ENCODE data around the gene GJA4.

Gene GJA4

DNA sequence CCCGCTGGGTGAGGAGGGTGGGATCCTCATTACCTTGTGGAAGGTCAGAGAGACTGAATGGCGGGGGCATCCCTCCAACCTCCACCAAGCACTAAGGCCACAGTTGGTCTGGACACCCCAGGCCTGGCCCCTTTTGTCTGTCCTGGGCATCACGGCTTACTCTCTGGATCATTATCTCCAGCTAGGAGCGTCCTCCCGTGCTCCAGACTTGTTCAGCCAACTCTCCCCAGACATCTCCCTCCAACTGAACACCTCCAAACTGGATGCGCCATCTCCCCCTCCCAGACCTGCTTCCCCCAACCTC is 45.2 kb upstream of the GJA4 start:
- no peak for DNase-seq (ENCODE audit: low spot score)
- no peak overlapping the region for H3K27ac ChIP-seq
- no peak overlapping the region for H3K4me3 ChIP-seq
- TF ChIP-seq CTCF (IDR thresholded peaks at IDR 0.05), result no peak

GRCh38 chr1:34749992-34750391 is 42.8 kb upstream of the GJA4 start:
- Histone ChIP-seq H3K4me3 (no peak overlapping the region), H3K27ac (no peak overlapping the region)
- no peak for DNase-seq (ENCODE audit: low spot score)
- TF ChIP-seq CTCF (IDR thresholded peaks at IDR 0.05), result no peak

DNA sequence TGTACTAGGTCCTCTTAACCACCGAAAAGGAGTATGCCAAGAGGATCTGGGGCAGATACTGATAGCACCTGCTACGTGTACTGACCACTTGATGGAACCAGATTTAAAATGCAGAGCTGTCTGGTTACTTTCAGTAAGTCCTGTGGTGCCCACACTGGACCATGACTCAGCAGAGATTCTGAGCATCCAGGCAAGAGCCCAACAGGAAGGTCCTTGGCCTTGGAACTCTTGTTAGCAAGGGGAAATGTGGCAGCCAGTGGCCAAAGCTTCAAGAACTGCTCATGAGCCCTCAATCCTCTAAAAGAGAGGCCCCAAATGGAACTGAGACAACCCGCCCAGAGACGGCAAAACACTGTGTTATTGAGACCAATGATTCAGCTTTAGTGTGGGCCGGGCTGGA is 42.2 kb upstream of the GJA4 start:
- Histone ChIP-seq H3K4me3 (no peak overlapping the region), H3K27ac (no peak overlapping the region)
- no peak for DNase-seq (ENCODE audit: low spot score)
- no peak for TF ChIP-seq CTCF (IDR thresholded peaks at IDR 0.05)

- no peak for TF ChIP-seq CTCF (IDR thresholded peaks at IDR 0.05)
- no peak overlapping the region for H3K27ac ChIP-seq
- H3K4me3 ChIP-seq, result no peak overlapping the region
- no peak for DNase-seq (ENCODE audit: low spot score)
These were observed 39.6 kb upstream of the GJA4 start for GRCh38 chr1:34753163-34753562.

GRCh38 chr1:34754964-34755637 is 37.7 kb upstream of the GJA4 start, which contains the start of gene GJB5:
Gene GJB5 (plus strand): TSS chr1:34755047. CDS start chr1:34757331, 2,284 bp downstream.
- no peak within 1 kb of the TSS for H3K4me3 ChIP-seq
- TF ChIP-seq CTCF (IDR thresholded peaks at IDR 0.05), result no peak
- no peak for DNase-seq (ENCODE audit: low spot score)
- H3K27ac ChIP-seq, result no peak within 1 kb of the TSS

GRCh38 chr1:34755961-34756360 is 36.8 kb upstream of the GJA4 start:
- no peak overlapping the region for H3K27ac ChIP-seq
- no peak overlapping the region for H3K4me3 ChIP-seq
- TF ChIP-seq CTCF (IDR thresholded peaks at IDR 0.05), result no peak
- no peak for DNase-seq (ENCODE audit: low spot score)

DNA sequence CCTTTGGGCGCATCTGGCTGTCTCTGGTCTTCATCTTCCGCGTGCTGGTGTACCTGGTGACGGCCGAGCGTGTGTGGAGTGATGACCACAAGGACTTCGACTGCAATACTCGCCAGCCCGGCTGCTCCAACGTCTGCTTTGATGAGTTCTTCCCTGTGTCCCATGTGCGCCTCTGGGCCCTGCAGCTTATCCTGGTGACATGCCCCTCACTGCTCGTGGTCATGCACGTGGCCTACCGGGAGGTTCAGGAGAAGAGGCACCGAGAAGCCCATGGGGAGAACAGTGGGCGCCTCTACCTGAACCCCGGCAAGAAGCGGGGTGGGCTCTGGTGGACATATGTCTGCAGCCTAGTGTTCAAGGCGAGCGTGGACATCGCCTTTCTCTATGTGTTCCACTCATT is 35.4 kb upstream of the GJA4 start:
- no peak for DNase-seq (ENCODE audit: low spot score)
- TF ChIP-seq CTCF (IDR thresholded peaks at IDR 0.05), result no peak
- H3K4me3 ChIP-seq, result no peak overlapping the region
- H3K27ac ChIP-seq, result no peak overlapping the region

Data from coronary artery (tissue), 2 donors.